ENCODE data around the gene COG2. TPM values are rescaled to one million over a fixed set of nuclear protein-coding genes. Genes with fewer than 3 reads are reported as not detected.

The COG2 gene
- total RNA-seq, 1 experiment from 2014 or later, result 59.2 TPM

GRCh38 chr1:230712470-230712942 lies 70.2 kb downstream of the COG2 start:
- Mint-ChIP-seq H3K4me1 (ENCODE audit: low read depth, unreplicated experiment) (peaks cover 56% of the 10 kb centered on the region), H3K27me3 (ENCODE audit: unreplicated experiment) (no peaks in the 10 kb centered on the region), H3K27ac (ENCODE audit: unreplicated experiment) (no peak overlapping the region), H3K9me3 (ENCODE audit: low read depth, unreplicated experiment) (peaks cover 3% of the 10 kb centered on the region), H3K4me3 (ENCODE audit: low read depth, unreplicated experiment) (peak overlapping the region; percentile 66), H3K36me3 (ENCODE audit: insufficient read depth, unreplicated experiment) (peaks cover 16% of the 10 kb centered on the region)
- no TSS peak for BruUV-seq (replicated peaks)
- TF ChIP-seq CTCF (IDR thresholded peaks at IDR 0.05; ENCODE audit: unreplicated experiment), result no peak
- CTCF ChIA-PET, result no interaction called here
- intact Hi-C loops (cut with micrococcal nuclease; ENCODE audit: unreplicated experiment), result no loop called here
- no peak for DNase-seq

- peak overlapping the region; percentile 66 for H3K4me3 Mint-ChIP-seq (ENCODE audit: low read depth, unreplicated experiment)
- H3K27me3 Mint-ChIP-seq (ENCODE audit: unreplicated experiment), result no peaks in the 10 kb centered on the region
- CTCF ChIA-PET, result interaction anchor here (1.0 to 2.0 kb wide), 2 partner anchors 10 to 71 kb away, joined by 3 to 7 read pairs; partner anchors contain the start of gene COG2
- peaks cover 16% of the 10 kb centered on the region for H3K36me3 Mint-ChIP-seq (ENCODE audit: insufficient read depth, unreplicated experiment)
- peaks cover 3% of the 10 kb centered on the region for H3K9me3 Mint-ChIP-seq (ENCODE audit: low read depth, unreplicated experiment)
- intact Hi-C loops (cut with micrococcal nuclease; ENCODE audit: unreplicated experiment), result no loop called here
- no peak for TF ChIP-seq CTCF (IDR thresholded peaks at IDR 0.05; ENCODE audit: unreplicated experiment)
- peaks cover 54% of the 10 kb centered on the region for H3K4me1 Mint-ChIP-seq (ENCODE audit: low read depth, unreplicated experiment)
- H3K27ac Mint-ChIP-seq (ENCODE audit: unreplicated experiment), result no peak overlapping the region
- DNase-seq, result no peak
- BruUV-seq (replicated peaks), result no TSS peak
These were observed 70.9 kb downstream of the COG2 start for GRCh38 chr1:230713138-230713537.

GRCh38 chr1:230713547-230713914 lies 71.2 kb downstream of the COG2 start:
- no peak for TF ChIP-seq CTCF (IDR thresholded peaks at IDR 0.05; ENCODE audit: unreplicated experiment)
- no peak for DNase-seq
- Mint-ChIP-seq H3K4me1 (ENCODE audit: low read depth, unreplicated experiment) (peaks cover 50% of the 10 kb centered on the region), H3K9me3 (ENCODE audit: low read depth, unreplicated experiment) (peaks cover 3% of the 10 kb centered on the region), H3K27ac (ENCODE audit: unreplicated experiment) (peak overlapping the region; percentile 63), H3K4me3 (ENCODE audit: low read depth, unreplicated experiment) (peak overlapping the region; percentile 66), H3K27me3 (ENCODE audit: unreplicated experiment) (no peaks in the 10 kb centered on the region), H3K36me3 (ENCODE audit: insufficient read depth, unreplicated experiment) (peaks cover 14% of the 10 kb centered on the region)
- intact Hi-C loops (cut with micrococcal nuclease; ENCODE audit: unreplicated experiment), result no loop called here
- BruUV-seq (replicated peaks), result TSS peak; percentile 78
- CTCF ChIA-PET, result interaction anchor here (0.6 to 2.0 kb wide), 6 partner anchors 10 to 403 kb away, joined by 3 to 8 read pairs (median 4); partner anchors contain the start of gene COG2

GRCh38 chr1:230713915-230714764 lies 71.9 kb downstream of the COG2 start, which contains the start of gene AGT:
TSS of gene AGT (minus strand) at chr1:230714122. CDS start at chr1:230710823, 3,299 bp downstream.
- H3K9me3 Mint-ChIP-seq (ENCODE audit: low read depth, unreplicated experiment), result peaks cover 3% of the 10 kb centered on the region
- peak within 1 kb of the TSS; percentile 66 for H3K4me3 Mint-ChIP-seq (ENCODE audit: low read depth, unreplicated experiment)
- H3K4me1 Mint-ChIP-seq (ENCODE audit: low read depth, unreplicated experiment), result peaks cover 44% of the 10 kb centered on the region
- no TSS peak for BruUV-seq (replicated peaks)
- CTCF ChIA-PET, result interaction anchor here (0.6 to 2.0 kb wide), 8 partner anchors 9 to 404 kb away, joined by 3 to 8 read pairs (median 4); partner anchors contain the start of gene COG2
- H3K27ac Mint-ChIP-seq (ENCODE audit: unreplicated experiment), result peak within 1 kb of the TSS; percentile 63
- DNase-seq, result peak; percentile 79
- intact Hi-C loops (cut with micrococcal nuclease; ENCODE audit: unreplicated experiment), result loop anchor here (2.0 kb wide), 1 partner anchor 59 kb away; no protein-coding TSS in a partner anchor
- no peak for TF ChIP-seq CTCF (IDR thresholded peaks at IDR 0.05; ENCODE audit: unreplicated experiment)
- no peaks in the 10 kb centered on the region for H3K27me3 Mint-ChIP-seq (ENCODE audit: unreplicated experiment)
- H3K36me3 Mint-ChIP-seq (ENCODE audit: insufficient read depth, unreplicated experiment), result peaks cover 9% of the 10 kb centered on the region
